Parathyroid adenoma (tissue), 2 donors: ENCODE measurements around the gene PDSS1.

Experiments used
- H2AFZ ChIP-seq: fragments of 300-600 bp; sonication (generic); one replicate; pipeline ENCODE4 v1.7.0; 2017; ENCODE audit warnings: antibody characterized with exemption, mild to moderate bottlenecking
- H3K27ac ChIP-seq: fragments of 300-600 bp; sonication (generic); one replicate; pipeline ENCODE4 v1.7.0; 2017
- H3K27me3 ChIP-seq: fragments of 300-600 bp; sonication (generic); one replicate; pipeline ENCODE4 v1.7.0; 2017; ENCODE audit warnings: low read length; ENCODE audit not compliant: control insufficient read depth, insufficient read depth
- H3K36me3 ChIP-seq: fragments of 300-600 bp; sonication (generic); one replicate; pipeline ENCODE4 v1.7.0; 2017; ENCODE audit warnings: low read length; ENCODE audit not compliant: control insufficient read depth, insufficient read depth
- H3K4me1 ChIP-seq: fragments of 300-600 bp; sonication (generic); one replicate; pipeline ENCODE4 v1.7.0; 2017; ENCODE audit warnings: control low read depth
- H3K4me2 ChIP-seq: fragments of 300-600 bp; sonication (generic); one replicate; pipeline ENCODE4 v1.7.0; 2017; ENCODE audit warnings: low read length
- H3K4me3 ChIP-seq: fragments of 300-600 bp; sonication (generic); one replicate; pipeline ENCODE4 v1.7.0; 2017; ENCODE audit warnings: low read depth, low read length
- H3K79me2 ChIP-seq: fragments of 300-600 bp; sonication (generic); one replicate; pipeline ENCODE4 v1.7.0; 2017; ENCODE audit warnings: control low read depth
- H3K9ac ChIP-seq: fragments of 300-600 bp; sonication (generic); one replicate; pipeline ENCODE4 v1.7.0; 2017; ENCODE audit warnings: mild to moderate bottlenecking
- H3K9me3 ChIP-seq: fragments of 300-600 bp; sonication (generic); one replicate; pipeline ENCODE4 v1.7.0; 2017; ENCODE audit warnings: low read length; ENCODE audit not compliant: control insufficient read depth
- TF ChIP-seq, protein P1 (sequence below): fragments of 300-600 bp; sonication (generic); IDR thresholded peaks from one replicate; pipeline ENCODE4 v1.7.0; 2017; ENCODE audit warnings: antibody characterized with exemption, mild to moderate bottlenecking
- donor health status: primary hyperparathyroidism.

PDSS1 gene

DNA sequence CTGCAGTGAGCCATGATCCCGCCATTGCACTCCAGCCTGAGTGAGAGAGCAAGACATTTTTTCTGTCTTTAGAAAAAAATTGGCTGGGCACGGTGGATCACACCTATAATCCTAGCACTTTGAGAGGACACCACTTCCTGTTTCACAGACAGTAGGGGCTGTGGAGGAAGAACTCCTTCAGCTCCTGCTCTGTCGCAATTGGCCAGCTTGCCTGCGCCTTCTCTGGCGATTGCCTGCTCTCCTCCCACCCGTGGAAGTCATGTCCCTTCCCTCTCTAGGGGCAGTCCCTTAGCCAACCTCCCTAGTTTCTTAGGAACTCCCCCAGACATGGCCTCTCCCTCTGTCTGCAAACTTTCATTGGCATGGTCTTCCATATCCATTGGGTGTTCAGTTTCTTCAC, 8.7 kb downstream of the PDSS1 start:
- H3K36me3 ChIP-seq, result no peaks in the 10 kb centered on the region
- H3K4me2 ChIP-seq, result no peak overlapping the region
- TF ChIP-seq, protein P1, sequence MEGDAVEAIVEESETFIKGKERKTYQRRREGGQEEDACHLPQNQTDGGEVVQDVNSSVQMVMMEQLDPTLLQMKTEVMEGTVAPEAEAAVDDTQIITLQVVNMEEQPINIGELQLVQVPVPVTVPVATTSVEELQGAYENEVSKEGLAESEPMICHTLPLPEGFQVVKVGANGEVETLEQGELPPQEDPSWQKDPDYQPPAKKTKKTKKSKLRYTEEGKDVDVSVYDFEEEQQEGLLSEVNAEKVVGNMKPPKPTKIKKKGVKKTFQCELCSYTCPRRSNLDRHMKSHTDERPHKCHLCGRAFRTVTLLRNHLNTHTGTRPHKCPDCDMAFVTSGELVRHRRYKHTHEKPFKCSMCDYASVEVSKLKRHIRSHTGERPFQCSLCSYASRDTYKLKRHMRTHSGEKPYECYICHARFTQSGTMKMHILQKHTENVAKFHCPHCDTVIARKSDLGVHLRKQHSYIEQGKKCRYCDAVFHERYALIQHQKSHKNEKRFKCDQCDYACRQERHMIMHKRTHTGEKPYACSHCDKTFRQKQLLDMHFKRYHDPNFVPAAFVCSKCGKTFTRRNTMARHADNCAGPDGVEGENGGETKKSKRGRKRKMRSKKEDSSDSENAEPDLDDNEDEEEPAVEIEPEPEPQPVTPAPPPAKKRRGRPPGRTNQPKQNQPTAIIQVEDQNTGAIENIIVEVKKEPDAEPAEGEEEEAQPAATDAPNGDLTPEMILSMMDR, result no peak

DNA sequence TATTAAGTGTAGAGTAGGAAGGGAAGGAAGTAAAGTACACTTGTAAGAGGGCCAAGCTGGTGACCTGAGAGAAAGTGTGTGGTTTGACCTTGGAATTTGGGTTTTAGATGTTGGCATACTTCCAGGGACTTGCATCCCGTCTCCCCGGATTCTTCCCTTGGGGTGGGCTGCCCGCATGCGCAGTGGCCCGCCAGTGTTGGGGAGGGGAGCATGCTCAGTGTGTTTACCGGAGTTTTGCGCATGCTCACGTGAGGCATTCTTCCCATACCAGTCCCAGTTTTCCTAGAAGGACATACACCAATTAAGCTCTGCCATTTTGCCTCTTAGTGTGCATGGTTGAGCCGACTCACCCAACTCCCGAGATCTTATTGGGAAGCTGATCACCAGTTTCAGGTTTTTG, 9.4 kb downstream of the PDSS1 start:
- H3K4me1 ChIP-seq, result no peaks in the 10 kb centered on the region
- no peak overlapping the region for H3K9ac ChIP-seq
- no peak overlapping the region for H2AFZ ChIP-seq
- no peaks in the 10 kb centered on the region for H3K27me3 ChIP-seq
- no peaks in the 10 kb centered on the region for H3K79me2 ChIP-seq
- H3K4me3 ChIP-seq, result no peak overlapping the region
- TF ChIP-seq, protein P1, result no peak
- no peaks in the 10 kb centered on the region for H3K36me3 ChIP-seq
- no peaks in the 10 kb centered on the region for H3K9me3 ChIP-seq
- H3K27ac ChIP-seq, result no peak overlapping the region
- H3K4me2 ChIP-seq, result no peak overlapping the region

More for the DNA sequence above, 8.7 kb downstream of the PDSS1 start:
- H3K27ac ChIP-seq, result no peak overlapping the region
- H3K4me1 ChIP-seq, result no peaks in the 10 kb centered on the region
- H3K4me3 ChIP-seq, result no peak overlapping the region
- H3K27me3 ChIP-seq, result no peaks in the 10 kb centered on the region
- no peaks in the 10 kb centered on the region for H3K9me3 ChIP-seq
- no peak overlapping the region for H2AFZ ChIP-seq
- no peak overlapping the region for H3K9ac ChIP-seq
- no peaks in the 10 kb centered on the region for H3K79me2 ChIP-seq

DNA sequence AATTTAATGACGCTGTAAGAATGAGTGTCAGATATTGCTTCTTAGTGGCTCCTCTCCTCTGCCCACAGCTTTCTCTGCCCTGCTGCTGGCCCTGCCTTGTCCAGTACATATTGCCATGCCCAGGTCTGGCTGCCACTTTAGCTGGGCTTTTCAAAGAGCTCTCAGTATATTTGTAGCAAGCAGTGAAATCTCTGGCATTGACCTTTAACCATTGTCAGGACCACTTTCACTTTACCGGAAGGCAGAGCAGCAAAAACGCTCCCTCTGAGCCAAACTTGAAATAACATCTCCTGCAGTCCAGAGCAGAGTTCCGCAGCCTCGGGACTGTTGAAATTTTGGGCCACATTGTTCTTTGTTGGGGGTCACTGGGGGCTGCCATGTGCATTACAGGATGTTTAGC, 13.8 kb downstream of the PDSS1 start:
- TF ChIP-seq, protein P1, result no peak
- Histone ChIP-seq H2AFZ (no peak overlapping the region), H3K27me3 (no peaks in the 10 kb centered on the region), H3K79me2 (no peaks in the 10 kb centered on the region), H3K27ac (no peak overlapping the region), H3K4me1 (no peaks in the 10 kb centered on the region), H3K4me3 (no peak overlapping the region), H3K4me2 (no peak overlapping the region), H3K36me3 (no peaks in the 10 kb centered on the region), H3K9me3 (no peaks in the 10 kb centered on the region), H3K9ac (no peak overlapping the region)

DNA sequence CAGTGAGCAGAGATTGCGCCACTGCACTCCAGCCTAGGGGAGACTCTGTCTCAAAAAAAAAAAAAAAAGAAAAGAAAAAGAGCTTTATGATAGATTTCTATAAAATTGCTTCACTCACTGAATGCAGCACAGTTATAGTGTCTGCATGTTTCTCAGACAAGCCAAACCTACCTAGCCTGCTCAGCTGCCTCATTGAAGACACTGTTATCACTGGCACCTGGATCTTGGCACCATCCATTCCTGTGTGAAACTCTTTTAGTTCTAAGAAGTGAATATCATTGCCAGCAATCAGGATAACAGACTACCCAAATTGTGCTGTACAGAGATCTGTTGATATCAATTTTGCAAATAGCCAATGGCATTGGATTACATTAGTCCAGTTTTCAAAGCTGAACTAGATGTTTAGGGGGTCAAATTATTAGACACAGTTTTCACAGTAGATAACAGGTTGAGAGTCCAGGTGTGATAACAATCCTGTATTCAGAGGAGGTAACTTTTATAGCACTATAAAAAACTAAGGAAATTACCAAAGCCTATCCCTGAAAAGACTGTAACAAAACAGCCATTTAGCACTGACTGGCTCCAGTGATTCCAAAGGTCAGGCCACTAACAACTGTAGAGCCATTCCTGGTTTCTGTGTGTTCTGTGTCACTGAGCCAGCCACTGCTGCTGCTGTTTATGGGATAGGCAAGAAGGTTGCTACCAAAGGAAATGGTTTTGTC, 17.1 kb downstream of the PDSS1 start:
- H3K4me1 ChIP-seq, result no peaks in the 10 kb centered on the region
- H3K36me3 ChIP-seq, result no peaks in the 10 kb centered on the region
- H3K4me3 ChIP-seq, result no peak overlapping the region
- no peak overlapping the region for H3K4me2 ChIP-seq
- no peaks in the 10 kb centered on the region for H3K9me3 ChIP-seq
- no peak overlapping the region for H3K27ac ChIP-seq
- no peak overlapping the region for H2AFZ ChIP-seq
- TF ChIP-seq, protein P1, result no peak
- no peak overlapping the region for H3K9ac ChIP-seq
- H3K79me2 ChIP-seq, result no peaks in the 10 kb centered on the region
- H3K27me3 ChIP-seq, result no peaks in the 10 kb centered on the region

DNA sequence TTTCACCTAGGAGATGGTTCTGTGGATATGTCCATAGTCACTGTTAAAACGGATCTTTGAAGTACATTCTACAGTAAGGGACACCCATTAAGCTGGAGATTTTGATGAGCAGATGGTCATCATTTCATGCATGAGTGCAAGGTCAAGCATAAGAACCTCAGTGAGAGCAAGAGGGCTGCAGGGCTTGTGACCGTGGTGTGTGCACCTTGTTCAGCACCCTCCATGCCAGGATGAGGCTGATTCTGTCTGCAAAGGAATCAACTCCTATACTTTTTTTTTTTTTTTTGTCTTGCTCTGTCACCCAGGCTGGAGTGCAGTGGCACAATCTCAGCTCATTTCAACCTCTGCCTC, 17.6 kb downstream of the PDSS1 start:
- TF ChIP-seq, protein P1, result no peak
- H3K36me3 ChIP-seq, result no peaks in the 10 kb centered on the region
- no peaks in the 10 kb centered on the region for H3K4me1 ChIP-seq
- no peak overlapping the region for H3K27ac ChIP-seq
- no peak overlapping the region for H2AFZ ChIP-seq
- no peaks in the 10 kb centered on the region for H3K9me3 ChIP-seq
- H3K79me2 ChIP-seq, result no peaks in the 10 kb centered on the region
- no peaks in the 10 kb centered on the region for H3K27me3 ChIP-seq
- H3K9ac ChIP-seq, result no peak overlapping the region
- H3K4me3 ChIP-seq, result no peak overlapping the region
- no peak overlapping the region for H3K4me2 ChIP-seq
